ENCODE measurements around the gene ZRANB2. TPM values are rescaled to one million over a fixed set of nuclear protein-coding genes. Genes with fewer than 3 reads are reported as not detected.

The ZRANB2 gene
- total and polyA plus RNA-seq, 2 donors (not counting 1 experiment from before 2014, with no cell fraction given), result 46.9 to 160 TPM

GRCh38 chr1:71019233-71019969 lies 61.4 kb downstream of the ZRANB2 start:
- no peaks in the 10 kb centered on the region for H3K4me1 Mint-ChIP-seq
- TF ChIP-seq EZH2 (IDR thresholded peaks at IDR 0.05; ENCODE audit: borderline replicate concordance, insufficient read depth, low read depth, low read length, poor library complexity, severe bottlenecking) (no peak), CTCF (IDR thresholded peaks at IDR 0.05) (no peak)

GRCh38 chr1:71018791-71019190 lies 62.0 kb downstream of the ZRANB2 start:
- H3K4me1 Mint-ChIP-seq, result no peaks in the 10 kb centered on the region
- H3K9me3 Mint-ChIP-seq (ENCODE audit: insufficient read depth), result no peaks in the 10 kb centered on the region
- no peak for DNase-seq
- H3K9me3 ChIP-seq (ENCODE audit: control extremely low read depth in 1 of 3, control insufficient read depth in 2 of 3, insufficient read depth in 1 of 3, low read length in 2 of 3), result no peaks in the 10 kb centered on the region
- H3K4me3 ChIP-seq (ENCODE audit: control extremely low read depth in 1 of 5, extremely low read depth in 1 of 5, insufficient read depth in 1 of 5, low read depth in 2 of 5, low read length in 4 of 5), result no peak overlapping the region
- H3K4me1 ChIP-seq (ENCODE audit: control insufficient read depth in 2 of 2, insufficient read depth in 2 of 2, low read length in 2 of 2), result no peaks in the 10 kb centered on the region
- H3K27me3 ChIP-seq (replicated peaks in 1 of 4; ENCODE audit: control extremely low read depth in 1 of 4, control insufficient read depth in 3 of 4, insufficient read depth in 4 of 4, low read length in 3 of 4), result no peaks in the 10 kb centered on the region
- H3K36me3 ChIP-seq (replicated peaks in 1 of 2; ENCODE audit: control extremely low read depth in 1 of 2, control insufficient read depth in 1 of 2, extremely low read depth in 1 of 2, insufficient read depth in 2 of 2, low read length in 1 of 2), result no peaks in the 10 kb centered on the region
- no peak for ATAC-seq (ENCODE audit: low read depth)
- no peak overlapping the region for H3K27ac ChIP-seq (ENCODE audit: low read length in 2 of 2)
- H4K20me1 ChIP-seq (ENCODE audit: control insufficient read depth, insufficient read depth, low read length, poor library complexity, severe bottlenecking), result no peaks in the 10 kb centered on the region
- H3K9ac ChIP-seq (ENCODE audit: low read length), result no peak overlapping the region
- POLR2A ChIA-PET, result no interaction called here
- no peak overlapping the region for H3K27ac Mint-ChIP-seq
- CTCF ChIA-PET, result no interaction called here
- H3K4me3 Mint-ChIP-seq, result no peak overlapping the region
- no peak overlapping the region for H2AFZ ChIP-seq (ENCODE audit: insufficient read depth, low read depth, low read length, poor library complexity, severe bottlenecking)
- H3K4me2 ChIP-seq (replicated peaks; ENCODE audit: low read depth, low read length, poor library complexity, severe bottlenecking), result no peak overlapping the region
- TF ChIP-seq CTCF (IDR thresholded peaks at IDR 0.05) (no peak), EZH2 (IDR thresholded peaks at IDR 0.05; ENCODE audit: borderline replicate concordance, insufficient read depth, low read depth, low read length, poor library complexity, severe bottlenecking) (no peak)
- intact Hi-C loops (cut with micrococcal nuclease), result no loop called here
- H3K79me2 ChIP-seq (ENCODE audit: control insufficient read depth, insufficient read depth, low read length), result no peaks in the 10 kb centered on the region
- peaks cover 20% of the 10 kb centered on the region for H3K27me3 Mint-ChIP-seq

More at GRCh38 chr1:71019233-71019969, 61.4 kb downstream of the ZRANB2 start:
- Histone ChIP-seq H3K36me3 (replicated peaks in 1 of 2; ENCODE audit: control extremely low read depth in 1 of 2, control insufficient read depth in 1 of 2, extremely low read depth in 1 of 2, insufficient read depth in 2 of 2, low read length in 1 of 2) (no peaks in the 10 kb centered on the region), H2AFZ (ENCODE audit: insufficient read depth, low read depth, low read length, poor library complexity, severe bottlenecking) (no peak overlapping the region), H3K9me3 (ENCODE audit: control extremely low read depth in 1 of 3, control insufficient read depth in 2 of 3, insufficient read depth in 1 of 3, low read length in 2 of 3) (no peaks in the 10 kb centered on the region), H3K79me2 (ENCODE audit: control insufficient read depth, insufficient read depth, low read length) (no peaks in the 10 kb centered on the region), H3K27me3 (replicated peaks in 1 of 4; ENCODE audit: control extremely low read depth in 1 of 4, control insufficient read depth in 3 of 4, insufficient read depth in 4 of 4, low read length in 3 of 4) (no peaks in the 10 kb centered on the region), H3K4me2 (replicated peaks; ENCODE audit: low read depth, low read length, poor library complexity, severe bottlenecking) (no peak overlapping the region), H3K27ac (ENCODE audit: low read length in 2 of 2) (no peak overlapping the region), H3K4me1 (ENCODE audit: control insufficient read depth in 2 of 2, insufficient read depth in 2 of 2, low read length in 2 of 2) (no peaks in the 10 kb centered on the region), H4K20me1 (ENCODE audit: control insufficient read depth, insufficient read depth, low read length, poor library complexity, severe bottlenecking) (no peaks in the 10 kb centered on the region), H3K4me3 (ENCODE audit: control extremely low read depth in 1 of 5, extremely low read depth in 1 of 5, insufficient read depth in 1 of 5, low read depth in 2 of 5, low read length in 4 of 5) (no peak overlapping the region), H3K9ac (ENCODE audit: low read length) (no peak overlapping the region)
- ATAC-seq (ENCODE audit: low read depth) (no peak), DNase-seq (no peak)
- Mint-ChIP-seq H3K4me3 (no peak overlapping the region), H3K27ac (no peak overlapping the region), H3K9me3 (ENCODE audit: insufficient read depth) (no peaks in the 10 kb centered on the region), H3K27me3 (peaks cover 16% of the 10 kb centered on the region)
- intact Hi-C loops (cut with micrococcal nuclease), result no loop called here
- WGBS (ENCODE audit: insufficient coverage), result 80% methylated on average over 1 of the region's 7 CpGs
- ChIA-PET POLR2A (no interaction called here), CTCF (no interaction called here)

Measured in B cell (primary cell).